Measurements from ENCODE around the gene RAB15. TPM values are rescaled to one million over a fixed set of nuclear protein-coding genes. Genes with fewer than 3 reads are reported as not detected.

Gene RAB15
- total RNA-seq, 1 experiment from 2014 or later: 3.3 TPM

GRCh38 chr14:64979336-64980074 lies 7.4 kb upstream of the RAB15 start:
- ChIA-PET CTCF (no interaction called here), RAD21 (ENCODE audit: low non-redundant PET in 1 of 2, low total read pairs in 2 of 2, uncharacterized antibody in 2 of 2, unreplicated experiment in 2 of 2) (no interaction called here), POLR2A (no interaction called here)
- intact Hi-C loops (cut with micrococcal nuclease): no loop called here
- Histone ChIP-seq H3K9me3 (ENCODE audit: control insufficient read depth in 1 of 2, insufficient read depth in 1 of 2, low read depth in 1 of 2, low read length in 2 of 2) (no peaks in the 10 kb centered on the region), H3K4me2 (ENCODE audit: low read length) (0 out of 2 replicates have a peak overlapping the region, but pooled peaks have one; percentile 7), H2AFZ (ENCODE audit: low read depth, low read length, poor library complexity, severe bottlenecking) (no peak overlapping the region), H4K20me1 (ENCODE audit: insufficient read depth) (no peaks in the 10 kb centered on the region), H3K4me1 (ENCODE audit: control insufficient read depth in 1 of 2, insufficient read depth in 2 of 2, low read length in 2 of 2) (peaks cover 0 to 6% of the 10 kb centered on the region in 2 experiments; a peak in 2 of 4 replicates), H3K27ac (ENCODE audit: low read depth, low read length) (no peak overlapping the region), H3K27me3 (ENCODE audit: insufficient read depth, low read length) (no peaks in the 10 kb centered on the region), H3K36me3 (ENCODE audit: control insufficient read depth in 1 of 2, insufficient read depth in 2 of 2, low read length in 2 of 2) (no peaks in the 10 kb centered on the region), H3K9ac (ENCODE audit: low read length) (no peak overlapping the region), H3K79me2 (ENCODE audit: insufficient read depth, low read length) (no peaks in the 10 kb centered on the region), H3K4me3 (replicated peaks in 1 of 2; ENCODE audit: low read depth in 1 of 2, low read length in 2 of 2) (no peak overlapping the region), H3K9me2 (ENCODE audit: insufficient read depth) (no peaks in the 10 kb centered on the region)
- BruUV-seq (replicated peaks): no TSS peak
- ATAC-seq (peak; percentile 36; the same call in 1 of the 2 replicates), DNase-seq (ENCODE audit: low read depth, low spot score) (no peak)
- TF ChIP-seq RAD21 (IDR thresholded peaks at IDR 0.05; ENCODE audit: low read depth): no peak
- no peak for TF ChIP-seq CBX3 (IDR thresholded peaks at IDR 0.05; ENCODE audit: low read depth)

DNA sequence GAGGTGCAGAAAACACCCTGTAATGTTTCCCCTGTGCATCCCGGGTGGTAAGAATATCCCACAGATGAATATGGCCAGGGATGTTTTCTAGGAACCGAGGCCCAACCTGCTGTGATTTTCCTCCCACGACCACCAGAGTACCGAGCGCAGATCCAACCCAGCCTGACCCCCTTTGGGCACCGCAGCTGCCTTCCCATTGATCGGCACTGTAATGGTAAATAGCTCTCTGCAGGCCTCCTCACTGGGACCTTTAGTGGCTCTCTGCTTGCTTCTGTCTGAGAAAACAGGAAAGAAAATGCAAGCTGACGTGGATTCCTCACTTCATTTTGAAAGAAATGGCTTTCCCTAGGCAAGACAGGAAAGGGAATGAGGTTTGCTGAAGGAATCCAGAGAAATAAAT lies 2.4 kb upstream of the RAB15 start:
- no peaks in the 10 kb centered on the region for H3K79me2 ChIP-seq (ENCODE audit: insufficient read depth, low read length)
- H3K9me3 ChIP-seq (ENCODE audit: control insufficient read depth in 1 of 2, insufficient read depth in 1 of 2, low read depth in 1 of 2, low read length in 2 of 2): no peaks in the 10 kb centered on the region
- H3K4me1 ChIP-seq (ENCODE audit: control insufficient read depth in 1 of 2, insufficient read depth in 2 of 2, low read length in 2 of 2): peaks cover 13 to 22% of the 10 kb centered on the region in 2 experiments; a peak in 3 of 4 replicates
- no peaks in the 10 kb centered on the region for H3K27me3 ChIP-seq (ENCODE audit: insufficient read depth, low read length)
- H3K27ac ChIP-seq (ENCODE audit: low read depth, low read length): no peak overlapping the region
- H3K9me2 ChIP-seq (ENCODE audit: insufficient read depth): no peaks in the 10 kb centered on the region
- intact Hi-C loops (cut with micrococcal nuclease): no loop called here
- no peak overlapping the region for H3K4me2 ChIP-seq (ENCODE audit: low read length)
- BruUV-seq (replicated peaks): no TSS peak
- no peaks in the 10 kb centered on the region for H3K36me3 ChIP-seq (ENCODE audit: control insufficient read depth in 1 of 2, insufficient read depth in 2 of 2, low read length in 2 of 2)
- ATAC-seq (no peak), DNase-seq (ENCODE audit: low read depth, low spot score) (no peak)
- ChIA-PET CTCF (no interaction called here), RAD21 (ENCODE audit: low non-redundant PET in 1 of 2, low total read pairs in 2 of 2, uncharacterized antibody in 2 of 2, unreplicated experiment in 2 of 2) (no interaction called here), POLR2A (interaction anchor here (1.1 kb wide), 1 partner anchor 13 kb away, joined by 3 read pairs; no protein-coding TSS in a partner anchor)
- no peak overlapping the region for H3K4me3 ChIP-seq (replicated peaks in 1 of 2; ENCODE audit: low read depth in 1 of 2, low read length in 2 of 2)
- no peaks in the 10 kb centered on the region for H4K20me1 ChIP-seq (ENCODE audit: insufficient read depth)
- no peak overlapping the region for H2AFZ ChIP-seq (ENCODE audit: low read depth, low read length, poor library complexity, severe bottlenecking)
- H3K9ac ChIP-seq (ENCODE audit: low read length): no peak overlapping the region
- TF ChIP-seq EGR1 (IDR thresholded peaks at IDR 0.05; ENCODE audit: low read depth) (no peak), CBX3 (IDR thresholded peaks at IDR 0.05; ENCODE audit: low read depth) (no peak), REST (IDR thresholded peaks at IDR 0.05; ENCODE audit: low read depth) (no peak), FOSL1 (IDR thresholded peaks at IDR 0.05; ENCODE audit: low read depth) (no peak), YY1 (IDR thresholded peaks at IDR 0.05; ENCODE audit: extremely low read depth, insufficient replicate concordance, low read depth, low read length) (no peak), SP1 (IDR thresholded peaks at IDR 0.05; ENCODE audit: low read depth) (no peak), TCF7L2 (IDR thresholded peaks at IDR 0.05; ENCODE audit: borderline replicate concordance, extremely low read depth, insufficient read depth, insufficient read length) (no peak), CEBPB (IDR thresholded peaks at IDR 0.05; ENCODE audit: low read depth) (no peak), ZNF274 (IDR thresholded peaks at IDR 0.05; ENCODE audit: low read depth, low read length) (no peak), RAD21 (IDR thresholded peaks at IDR 0.05; ENCODE audit: low read depth) (no peak), SIN3A (IDR thresholded peaks at IDR 0.05; ENCODE audit: low read depth) (no peak), ELF1 (IDR thresholded peaks at IDR 0.05; ENCODE audit: borderline replicate concordance, low read depth) (no peak), ZBTB33 (IDR thresholded peaks at IDR 0.05; ENCODE audit: extremely low read depth, insufficient replicate concordance, low read length) (no peak)
- TF ChIP-seq, protein P1, sequence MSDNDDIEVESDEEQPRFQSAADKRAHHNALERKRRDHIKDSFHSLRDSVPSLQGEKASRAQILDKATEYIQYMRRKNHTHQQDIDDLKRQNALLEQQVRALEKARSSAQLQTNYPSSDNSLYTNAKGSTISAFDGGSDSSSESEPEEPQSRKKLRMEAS (IDR thresholded peaks at IDR 0.05): no peak
